DOHH2 (cell line): ENCODE data around the gene KLHDC4.

Source experiments
- CTCF ChIP-seq: fragments of 200-600 bp; sonication (generic); IDR thresholded peaks from one replicate; pipeline ENCODE4 v1.5.1; 2014; ENCODE audit warnings: antibody characterized with exemption, mild to moderate bottlenecking, low read depth, low read length; ENCODE audit not compliant: poor library complexity, severe bottlenecking
- EZH2phosphoT487 ChIP-seq: fragments of 200-600 bp; sonication (generic); IDR thresholded peaks from 2 replicates; pipeline ENCODE4 v1.6.1; 2017; ENCODE audit warnings: borderline replicate concordance, mild to moderate bottlenecking, antibody characterized with exemption, low read length, moderate library complexity, mixed read lengths

GRCh38 chr16:87790292-87791100, 24.7 kb upstream of the KLHDC4 start:
- TF ChIP-seq CTCF = no peak
- no peak for TF ChIP-seq EZH2phosphoT487
